ENCODE measurements around the gene TULP4. TPM values are rescaled to one million over a fixed set of nuclear protein-coding genes. Genes with fewer than 3 reads are reported as not detected.

The TULP4 gene
- total RNA-seq, 1 experiment from 2014 or later: 21.5 TPM

- intact Hi-C loops (cut with micrococcal nuclease): no loop called here
Observed at GRCh38 chr6:158559338-158559894, 247.2 kb downstream of the TULP4 start.

GRCh38 chr6:158559895-158560835 is 247.9 kb downstream of the TULP4 start, which contains the start of gene TMEM181:
Gene TMEM181, plus strand, starts transcription at chr6:158560091. Its CDS starts 134 bp downstream, at chr6:158560225.
- no peaks in the 10 kb centered on the region for H3F3A ChIP-seq (ENCODE audit: low read length, unreplicated experiment)
- no peaks in the 10 kb centered on the region for H3K9me3 ChIP-seq (ENCODE audit: low read length)
- H3K27me3 ChIP-seq (ENCODE audit: low read length): no peaks in the 10 kb centered on the region
- H3K79me2 ChIP-seq (ENCODE audit: low read length): peaks cover 51% of the 10 kb centered on the region
- peak; percentile 64 for ATAC-seq
- H3K27ac ChIP-seq (ENCODE audit: low read length): peak within 1 kb of the TSS; percentile 25; the same call in 1 of the 2 replicates
- H2AFZ ChIP-seq (ENCODE audit: low read length): peak within 1 kb of the TSS; percentile 94
- peak within 1 kb of the TSS; percentile 88 for H3K9ac ChIP-seq (ENCODE audit: low read length)
- peak within 1 kb of the TSS; percentile 87 for H3K4me2 ChIP-seq (ENCODE audit: low read length)
- no peaks in the 10 kb centered on the region for H3K9me2 ChIP-seq (replicated peaks; ENCODE audit: low read length)
- no TSS peak for BruUV-seq (replicated peaks)
- intact Hi-C loops (cut with micrococcal nuclease): no loop called here
- DNase-seq: peak; percentile 82
- ChIA-PET POLR2A (ENCODE audit: unreplicated experiment) (no interaction called here), CTCF (no interaction called here)
- peak within 1 kb of the TSS; percentile 89 for H3K4me3 ChIP-seq (ENCODE audit: low read length)
- peaks cover 14% of the 10 kb centered on the region; the same call in 1 of the 2 replicates for H4K20me1 ChIP-seq (ENCODE audit: low read length)
- no peaks in the 10 kb centered on the region for H3K36me3 ChIP-seq (ENCODE audit: low read depth, low read length)
- no peak for TF ChIP-seq CTCF (conservative IDR thresholded peaks at IDR 0.05; ENCODE audit: low read depth, low read length)
- TF ChIP-seq EZH2 (IDR thresholded peaks at IDR 0.05; ENCODE audit: low read length, unreplicated experiment): no peak
- TF ChIP-seq EZH2phosphoT487 (IDR thresholded peaks at IDR 0.05; ENCODE audit: borderline replicate concordance, low read length): no peak
- peaks cover 33% of the 10 kb centered on the region for H3K4me1 ChIP-seq (ENCODE audit: insufficient read depth, low read length)

More at GRCh38 chr6:158559338-158559894, 247.2 kb downstream of the TULP4 start:
- no peaks in the 10 kb centered on the region for H3K36me3 ChIP-seq (ENCODE audit: low read depth, low read length)
- ChIA-PET POLR2A (ENCODE audit: unreplicated experiment) (no interaction called here), CTCF (no interaction called here)
- no peak for ATAC-seq
- H3K27me3 ChIP-seq (ENCODE audit: low read length): no peaks in the 10 kb centered on the region
- BruUV-seq (replicated peaks): TSS peak; percentile 91
- peaks cover 33% of the 10 kb centered on the region for H3K4me1 ChIP-seq (ENCODE audit: insufficient read depth, low read length)
- no peaks in the 10 kb centered on the region for H3F3A ChIP-seq (ENCODE audit: low read length, unreplicated experiment)
- DNase-seq: no peak
- peaks cover 43% of the 10 kb centered on the region for H3K79me2 ChIP-seq (ENCODE audit: low read length)
- TF ChIP-seq EZH2phosphoT487 (IDR thresholded peaks at IDR 0.05; ENCODE audit: borderline replicate concordance, low read length) (no peak), EZH2 (IDR thresholded peaks at IDR 0.05; ENCODE audit: low read length, unreplicated experiment) (no peak)
- peak overlapping the region; percentile 87 for H3K4me2 ChIP-seq (ENCODE audit: low read length)
- H2AFZ ChIP-seq (ENCODE audit: low read length): peak overlapping the region; percentile 94
- H3K27ac ChIP-seq (ENCODE audit: low read length): peak overlapping the region; percentile 25; the same call in 1 of the 2 replicates
- peak overlapping the region; percentile 89 for H3K4me3 ChIP-seq (ENCODE audit: low read length)
- no peaks in the 10 kb centered on the region for H3K9me2 ChIP-seq (replicated peaks; ENCODE audit: low read length)
- peaks cover 14% of the 10 kb centered on the region; the same call in 1 of the 2 replicates for H4K20me1 ChIP-seq (ENCODE audit: low read length)
- H3K9me3 ChIP-seq (ENCODE audit: low read length): no peaks in the 10 kb centered on the region
- H3K9ac ChIP-seq (ENCODE audit: low read length): peak overlapping the region; percentile 88

- Histone ChIP-seq H2AFZ (ENCODE audit: low read length) (peak overlapping the region; percentile 75), H3K79me2 (ENCODE audit: low read length) (peaks cover 58% of the 10 kb centered on the region), H4K20me1 (ENCODE audit: low read length) (peaks cover 14% of the 10 kb centered on the region; the same call in 1 of the 2 replicates), H3K9ac (ENCODE audit: low read length) (peak overlapping the region; percentile 88), H3K9me2 (replicated peaks; ENCODE audit: low read length) (no peaks in the 10 kb centered on the region), H3K27ac (ENCODE audit: low read length) (0 out of 2 replicates have a peak overlapping the region, but pooled peaks have one; percentile 9), H3K27me3 (ENCODE audit: low read length) (no peaks in the 10 kb centered on the region), H3K4me2 (ENCODE audit: low read length) (peak overlapping the region; percentile 87), H3K9me3 (ENCODE audit: low read length) (no peaks in the 10 kb centered on the region), H3K36me3 (ENCODE audit: low read depth, low read length) (no peaks in the 10 kb centered on the region), H3K4me3 (ENCODE audit: low read length) (peak overlapping the region; percentile 89), H3F3A (ENCODE audit: low read length, unreplicated experiment) (no peaks in the 10 kb centered on the region), H3K4me1 (ENCODE audit: insufficient read depth, low read length) (peaks cover 33% of the 10 kb centered on the region)
- TF ChIP-seq CTCF (conservative IDR thresholded peaks at IDR 0.05; ENCODE audit: low read depth, low read length): no peak
- intact Hi-C loops (cut with micrococcal nuclease): no loop called here
- ATAC-seq (peak; percentile 15; the same call in 1 of the 2 replicates), DNase-seq (peak; percentile 12)
- TSS peak; percentile 48 for BruUV-seq (replicated peaks)
- POLR2A ChIA-PET (ENCODE audit: unreplicated experiment): no interaction called here
- CTCF ChIA-PET: no interaction called here
Observed at GRCh38 chr6:158560836-158561320, 248.6 kb downstream of the TULP4 start.

All from PC-3 (cell line).